Ascending aorta (tissue), 2 donors: ENCODE data around the gene ASB6. TPM values are rescaled to one million over a fixed set of nuclear protein-coding genes. Genes with fewer than 3 reads are reported as not detected.

Experiments
- DNase-seq, 2 donors: peaks; one replicate each; pipeline ENCODE4 v3.0.0-alpha.2; 2019; ENCODE audit warnings: low spot score in 2 of 2
- H3K27ac ChIP-seq, 2 donors: fragments of 200-600 bp; sonication (generic); one replicate each; pipeline ENCODE4 v1.5.1; 2016 to 2017; ENCODE audit warnings: mild to moderate bottlenecking in 1 of 2
- H3K27me3 ChIP-seq: fragments of 200-600 bp; sonication (generic); one replicate; pipeline ENCODE4 v1.5.1; 2017
- H3K36me3 ChIP-seq, 2 donors: fragments of 200-600 bp; sonication (generic); one replicate each; pipeline ENCODE4 v1.5.1; 2016
- H3K4me1 ChIP-seq, 2 donors: fragments of 200-600 bp; sonication (generic); one replicate each; pipeline ENCODE4 v1.5.1; 2016 to 2017; ENCODE audit warnings: mild to moderate bottlenecking in 1 of 2
- H3K4me3 ChIP-seq, 2 donors: fragments of 200-600 bp; sonication (generic); one replicate each; pipeline ENCODE4 v1.5.1; 2016 to 2017; ENCODE audit warnings: mild to moderate bottlenecking in 1 of 2
- H3K9me3 ChIP-seq, 2 donors: fragments of 200-600 bp; sonication (generic); one replicate each; pipeline ENCODE4 v1.5.1; 2016
- intact Hi-C: fragments of 100-400 bp; cut with DNase I; formaldehyde crosslinking; loops from one replicate; pipeline ENCODE4 v1.15.1; 2023
- total RNA-seq: library from RNA; depleted of rRNA; stranded (reverse); fragments of >200 nt; gene quantifications from one replicate; pipeline ENCODE4 v1.1.0, GENCODE V29; 2016
- TF ChIP-seq, protein P1 (sequence below), 3 experiments: fragments of 200-600 bp in 2 of 3; fragments of 450-650 bp in 1 of 3; sonication (generic) in 2 of 3; IDR thresholded peaks; one replicate each; pipeline ENCODE4 v1.5.1; 2016 to 2019; ENCODE audit warnings: antibody characterized with exemption in 3 of 3, mild to moderate bottlenecking in 1 of 3, moderate library complexity in 1 of 3

Gene ASB6
- total RNA-seq, 1 donor from 2014 or later = 29.7 TPM

DNA sequence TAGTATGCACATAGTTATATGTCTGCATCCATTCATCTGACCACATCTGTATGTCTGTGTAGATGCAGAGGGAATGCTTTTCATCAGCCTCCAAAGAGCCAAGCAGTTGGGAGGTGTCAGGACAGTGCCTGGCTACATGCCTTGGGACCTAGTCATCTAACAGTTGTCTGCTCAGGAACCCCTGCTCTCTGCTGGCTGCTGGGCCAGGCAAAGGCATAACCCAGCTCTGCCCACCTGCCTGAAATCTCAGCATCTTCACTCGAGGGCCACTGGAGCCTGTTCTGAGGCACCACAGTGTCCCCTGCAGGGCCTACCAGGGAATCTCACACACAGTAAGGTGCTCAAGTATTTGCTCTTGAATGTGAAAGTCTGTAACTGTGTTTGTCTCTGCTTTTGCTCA is 24.8 kb downstream of the ASB6 start:
- Histone ChIP-seq H3K4me1 (peaks cover 7 to 21% of the 10 kb centered on the region in 2 donors), H3K27me3 (no peaks in the 10 kb centered on the region), H3K9me3 (no peaks in the 10 kb centered on the region), H3K36me3 (no peaks in the 10 kb centered on the region), H3K4me3 (no peak overlapping the region), H3K27ac (no peak overlapping the region)
- intact Hi-C loops = no loop called here
- TF ChIP-seq, protein P1, sequence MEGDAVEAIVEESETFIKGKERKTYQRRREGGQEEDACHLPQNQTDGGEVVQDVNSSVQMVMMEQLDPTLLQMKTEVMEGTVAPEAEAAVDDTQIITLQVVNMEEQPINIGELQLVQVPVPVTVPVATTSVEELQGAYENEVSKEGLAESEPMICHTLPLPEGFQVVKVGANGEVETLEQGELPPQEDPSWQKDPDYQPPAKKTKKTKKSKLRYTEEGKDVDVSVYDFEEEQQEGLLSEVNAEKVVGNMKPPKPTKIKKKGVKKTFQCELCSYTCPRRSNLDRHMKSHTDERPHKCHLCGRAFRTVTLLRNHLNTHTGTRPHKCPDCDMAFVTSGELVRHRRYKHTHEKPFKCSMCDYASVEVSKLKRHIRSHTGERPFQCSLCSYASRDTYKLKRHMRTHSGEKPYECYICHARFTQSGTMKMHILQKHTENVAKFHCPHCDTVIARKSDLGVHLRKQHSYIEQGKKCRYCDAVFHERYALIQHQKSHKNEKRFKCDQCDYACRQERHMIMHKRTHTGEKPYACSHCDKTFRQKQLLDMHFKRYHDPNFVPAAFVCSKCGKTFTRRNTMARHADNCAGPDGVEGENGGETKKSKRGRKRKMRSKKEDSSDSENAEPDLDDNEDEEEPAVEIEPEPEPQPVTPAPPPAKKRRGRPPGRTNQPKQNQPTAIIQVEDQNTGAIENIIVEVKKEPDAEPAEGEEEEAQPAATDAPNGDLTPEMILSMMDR (IDR thresholded peaks at IDR 0.05) = peak in 1 of 3 experiments; percentile 17
- no peak for DNase-seq

DNA sequence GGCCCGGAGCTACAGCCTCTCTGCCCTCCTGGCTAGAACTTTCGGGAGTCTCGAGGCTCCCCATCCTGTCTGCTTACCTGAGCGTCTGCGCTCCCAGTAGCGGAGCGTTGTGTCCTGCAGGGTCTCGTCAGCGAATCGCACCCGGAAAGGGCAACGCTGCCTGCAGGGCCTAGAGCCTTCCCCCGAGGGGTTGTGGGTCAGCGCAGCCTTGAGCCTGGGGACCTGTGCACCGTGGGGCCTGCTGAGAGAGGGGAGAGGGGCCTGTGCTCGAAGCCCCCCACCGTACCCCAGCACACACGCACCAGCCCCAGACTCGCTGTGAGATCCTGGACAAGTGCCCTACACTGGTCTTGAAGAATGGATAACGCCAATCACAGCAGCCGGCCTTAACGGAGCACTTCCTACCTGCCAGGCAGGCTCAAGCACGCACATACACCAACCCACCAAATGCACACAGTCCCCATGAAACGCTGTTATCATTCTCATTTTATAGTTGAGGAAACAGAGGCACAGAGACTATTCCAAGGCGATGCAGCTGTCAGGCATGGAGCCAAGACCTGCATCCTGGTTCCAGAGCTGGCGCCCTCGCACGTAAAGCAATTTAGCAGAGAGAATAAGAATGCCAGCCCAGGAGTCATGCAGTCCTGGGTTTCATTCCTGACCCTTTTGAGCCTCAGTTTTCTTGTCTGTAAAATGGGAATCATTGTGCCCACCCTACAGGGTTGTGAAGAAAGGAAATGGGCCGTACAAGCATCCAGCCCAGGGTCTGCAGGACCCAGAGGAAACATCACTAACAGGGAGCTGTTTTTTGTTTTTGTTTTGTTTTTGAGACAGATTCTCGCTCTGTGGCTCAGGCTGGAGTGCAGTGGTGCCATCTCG is 26.3 kb downstream of the ASB6 start:
- peaks cover 7 to 25% of the 10 kb centered on the region in 2 donors for H3K4me1 ChIP-seq
- H3K4me3 ChIP-seq = no peak overlapping the region
- no peaks in the 10 kb centered on the region for H3K9me3 ChIP-seq
- DNase-seq = no peak
- no peaks in the 10 kb centered on the region for H3K27me3 ChIP-seq
- H3K27ac ChIP-seq = no peak overlapping the region
- intact Hi-C loops = no loop called here
- TF ChIP-seq, protein P1 (IDR thresholded peaks at IDR 0.05) = no peak
- H3K36me3 ChIP-seq = no peaks in the 10 kb centered on the region

DNA sequence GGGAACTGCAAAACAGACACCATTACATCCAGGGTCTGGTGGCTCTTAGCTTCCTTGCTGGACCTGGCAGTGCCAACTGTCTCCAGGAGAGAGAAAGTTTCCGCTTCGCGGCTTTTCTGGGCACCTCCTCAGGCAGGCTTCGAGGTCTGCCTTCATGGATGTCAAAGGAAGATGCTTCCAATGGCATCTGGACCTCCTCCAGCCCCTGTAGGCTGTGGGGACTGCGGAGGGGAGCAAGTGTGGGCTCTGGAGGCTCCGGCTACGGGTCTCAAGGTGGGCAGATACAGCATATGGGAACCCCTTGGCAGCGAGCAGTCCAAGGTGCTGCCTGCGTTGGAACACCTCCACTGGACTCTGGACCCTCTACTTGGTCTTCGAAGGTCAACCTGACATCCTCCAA is 27.0 kb downstream of the ASB6 start:
- Histone ChIP-seq H3K4me1 (peaks cover under 1 to 23% of the 10 kb centered on the region in 2 donors), H3K36me3 (no peaks in the 10 kb centered on the region), H3K27me3 (no peaks in the 10 kb centered on the region), H3K9me3 (no peaks in the 10 kb centered on the region), H3K27ac (no peak overlapping the region), H3K4me3 (no peak overlapping the region)
- DNase-seq = no peak
- TF ChIP-seq, protein P1 (IDR thresholded peaks at IDR 0.05) = no peak
- intact Hi-C loops = loop anchor here (5.0 kb wide), 2 partner anchors 283 to 358 kb away; no protein-coding TSS in a partner anchor

DNA sequence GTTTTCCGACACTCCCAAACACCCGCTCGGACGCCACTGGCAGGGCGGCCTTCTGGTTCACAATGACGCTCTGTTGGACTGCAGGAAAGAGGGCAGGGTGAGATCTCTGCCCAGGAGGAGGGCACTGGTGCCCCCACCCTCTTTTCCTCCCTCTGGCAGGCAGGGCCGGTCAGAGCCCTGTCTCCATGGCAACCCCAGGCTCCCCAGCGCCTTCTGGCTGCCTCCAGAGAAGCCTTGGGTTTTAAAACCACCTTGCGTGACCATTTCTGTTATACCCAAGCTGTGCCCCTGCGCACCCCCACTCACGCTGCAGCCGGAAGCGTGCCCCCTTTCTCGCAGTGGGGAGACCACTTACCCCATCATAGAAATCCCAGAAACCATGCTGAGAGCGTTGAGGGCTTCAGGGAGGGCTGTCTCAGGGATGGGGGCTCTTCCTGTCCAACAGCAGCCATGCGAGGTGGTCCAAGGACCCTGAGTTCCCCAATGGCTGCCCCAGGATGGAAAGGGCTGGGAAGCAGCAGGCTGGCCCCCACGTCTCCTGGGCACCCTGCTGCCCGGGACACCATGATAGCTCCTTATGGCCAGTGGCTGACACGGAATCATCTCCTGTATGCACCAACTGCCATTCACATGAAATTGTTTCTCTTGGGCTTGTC is 28.3 kb downstream of the ASB6 start:
- no peak overlapping the region for H3K4me3 ChIP-seq
- DNase-seq = peak in 1 of 2 donors; percentile 85
- H3K27ac ChIP-seq = peak overlapping the region; percentile 91 to 92
- intact Hi-C loops = loop anchor here (5.0 kb wide), 2 partner anchors 281 to 356 kb away; no protein-coding TSS in a partner anchor
- no peaks in the 10 kb centered on the region for H3K9me3 ChIP-seq
- peaks cover 5 to 31% of the 10 kb centered on the region in 2 donors for H3K4me1 ChIP-seq
- TF ChIP-seq, protein P1 (IDR thresholded peaks at IDR 0.05) = no peak
- H3K36me3 ChIP-seq = no peaks in the 10 kb centered on the region
- H3K27me3 ChIP-seq = no peaks in the 10 kb centered on the region

DNA sequence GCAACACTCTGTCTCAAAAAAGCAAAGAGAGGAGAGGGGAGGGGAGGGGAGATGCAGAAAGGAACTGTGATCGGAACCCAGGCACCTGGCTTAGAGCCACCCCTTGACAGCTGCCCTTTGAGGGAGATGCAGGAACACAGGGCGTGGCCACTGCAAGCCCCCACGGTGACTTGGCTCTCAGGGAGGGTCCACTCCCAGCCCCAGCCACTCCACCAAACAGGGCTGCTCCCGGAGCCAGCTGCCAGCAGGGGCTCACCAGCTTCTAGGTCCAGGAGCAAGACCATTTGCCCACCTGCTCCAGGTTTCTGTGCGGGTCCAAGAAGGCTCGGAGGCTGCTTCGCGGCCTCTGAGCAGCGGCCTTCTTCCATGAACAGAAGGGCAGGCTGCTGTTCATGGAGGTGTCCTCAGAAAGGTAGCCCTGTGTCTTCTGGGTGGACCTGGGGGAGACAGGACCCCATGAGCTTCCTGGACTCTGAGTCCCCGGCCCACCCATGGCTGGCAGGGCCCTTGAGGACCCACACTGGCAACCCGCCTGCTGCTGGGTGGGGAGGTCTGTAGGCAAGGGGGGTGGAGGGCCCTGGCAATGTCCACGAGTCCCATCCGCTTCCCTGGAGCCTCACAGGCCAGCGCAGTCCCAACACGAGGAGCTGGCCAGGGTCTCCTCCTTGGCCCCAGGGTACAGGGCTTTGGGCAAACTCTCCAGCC is 29.0 kb downstream of the ASB6 start:
- intact Hi-C loops = loop anchor here (5.0 kb wide), 2 partner anchors 281 to 356 kb away; no protein-coding TSS in a partner anchor

More for the DNA sequence above, 29.0 kb downstream of the ASB6 start:
- H3K27me3 ChIP-seq = no peaks in the 10 kb centered on the region
- TF ChIP-seq, protein P1 (IDR thresholded peaks at IDR 0.05) = no peak
- H3K4me3 ChIP-seq = no peak overlapping the region
- peaks cover 5 to 38% of the 10 kb centered on the region in 2 donors for H3K4me1 ChIP-seq
- DNase-seq = no peak
- H3K9me3 ChIP-seq = no peaks in the 10 kb centered on the region
- peak overlapping the region; percentile 91 to 92 for H3K27ac ChIP-seq
- no peaks in the 10 kb centered on the region for H3K36me3 ChIP-seq
